GM12874 (cell line): ENCODE data around the gene NSUN7.

Experiments
- TF ChIP-seq, protein P1 (sequence below): IDR thresholded peaks from 2 replicates; pipeline ENCODE4 v1.5.1; 2011; ENCODE audit warnings: low read depth, mild to moderate bottlenecking, control low read depth, low read length, moderate library complexity; ENCODE audit not compliant: insufficient read depth

Gene NSUN7

GRCh38 chr4:40728333-40728732 is 21.4 kb upstream of the NSUN7 start:
- TF ChIP-seq, protein P1, sequence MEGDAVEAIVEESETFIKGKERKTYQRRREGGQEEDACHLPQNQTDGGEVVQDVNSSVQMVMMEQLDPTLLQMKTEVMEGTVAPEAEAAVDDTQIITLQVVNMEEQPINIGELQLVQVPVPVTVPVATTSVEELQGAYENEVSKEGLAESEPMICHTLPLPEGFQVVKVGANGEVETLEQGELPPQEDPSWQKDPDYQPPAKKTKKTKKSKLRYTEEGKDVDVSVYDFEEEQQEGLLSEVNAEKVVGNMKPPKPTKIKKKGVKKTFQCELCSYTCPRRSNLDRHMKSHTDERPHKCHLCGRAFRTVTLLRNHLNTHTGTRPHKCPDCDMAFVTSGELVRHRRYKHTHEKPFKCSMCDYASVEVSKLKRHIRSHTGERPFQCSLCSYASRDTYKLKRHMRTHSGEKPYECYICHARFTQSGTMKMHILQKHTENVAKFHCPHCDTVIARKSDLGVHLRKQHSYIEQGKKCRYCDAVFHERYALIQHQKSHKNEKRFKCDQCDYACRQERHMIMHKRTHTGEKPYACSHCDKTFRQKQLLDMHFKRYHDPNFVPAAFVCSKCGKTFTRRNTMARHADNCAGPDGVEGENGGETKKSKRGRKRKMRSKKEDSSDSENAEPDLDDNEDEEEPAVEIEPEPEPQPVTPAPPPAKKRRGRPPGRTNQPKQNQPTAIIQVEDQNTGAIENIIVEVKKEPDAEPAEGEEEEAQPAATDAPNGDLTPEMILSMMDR: no peak

GRCh38 chr4:40729555-40729954 is 20.2 kb upstream of the NSUN7 start:
- TF ChIP-seq, protein P1: no peak

DNA sequence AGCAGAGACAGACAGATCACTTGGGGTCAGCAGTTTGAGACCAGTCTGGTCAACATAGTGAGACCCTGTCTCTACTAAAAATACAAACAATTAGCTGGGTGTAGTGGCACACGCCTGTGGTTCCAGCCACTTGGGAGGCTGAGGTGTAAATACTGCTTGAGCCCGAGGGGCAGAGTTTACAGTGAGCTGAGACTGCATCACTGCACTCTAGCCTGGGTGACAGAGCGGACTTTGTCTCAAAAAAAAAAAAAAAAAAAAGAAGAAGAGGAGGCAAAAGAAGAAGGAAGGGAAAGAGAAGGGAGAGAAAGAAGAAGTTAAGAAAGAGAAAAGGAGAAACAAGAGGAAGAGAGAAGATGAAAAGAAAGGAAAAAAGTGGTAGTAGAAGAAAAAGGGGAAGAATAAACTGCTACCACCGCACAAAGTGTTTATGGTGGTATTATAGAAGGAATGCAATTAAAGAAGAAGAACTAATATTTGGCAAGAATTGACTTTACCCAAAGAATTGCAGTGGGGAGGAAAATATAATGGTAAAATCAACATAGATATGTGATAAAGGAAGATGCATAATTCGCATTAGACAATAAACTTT is 19.6 kb upstream of the NSUN7 start:
- TF ChIP-seq, protein P1: no peak

- TF ChIP-seq, protein P1: no peak
These were observed 18.4 kb upstream of the NSUN7 start for GRCh38 chr4:40731361-40731760.

DNA sequence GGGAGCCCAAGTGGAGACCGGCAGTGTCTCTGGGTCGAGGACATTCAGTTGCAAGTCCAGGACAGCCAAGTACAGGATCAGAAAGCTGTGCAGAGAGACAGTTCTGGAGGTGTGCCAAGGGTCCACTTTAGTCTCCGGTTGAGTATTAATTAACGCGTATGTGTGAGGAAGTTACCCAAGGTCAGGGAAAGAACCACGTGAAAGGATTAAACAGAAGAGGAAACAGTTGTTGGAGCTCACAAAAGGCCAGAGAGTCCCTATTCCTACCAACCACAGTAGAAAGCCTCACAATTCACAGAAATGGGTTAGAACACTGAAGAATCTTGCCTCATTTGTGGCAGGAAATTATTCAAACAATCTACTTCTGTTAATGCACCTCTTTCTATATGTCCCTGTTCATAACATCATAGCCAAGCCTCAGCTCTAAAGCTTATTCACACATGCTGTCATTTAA is 17.9 kb upstream of the NSUN7 start:
- TF ChIP-seq, protein P1: no peak

DNA sequence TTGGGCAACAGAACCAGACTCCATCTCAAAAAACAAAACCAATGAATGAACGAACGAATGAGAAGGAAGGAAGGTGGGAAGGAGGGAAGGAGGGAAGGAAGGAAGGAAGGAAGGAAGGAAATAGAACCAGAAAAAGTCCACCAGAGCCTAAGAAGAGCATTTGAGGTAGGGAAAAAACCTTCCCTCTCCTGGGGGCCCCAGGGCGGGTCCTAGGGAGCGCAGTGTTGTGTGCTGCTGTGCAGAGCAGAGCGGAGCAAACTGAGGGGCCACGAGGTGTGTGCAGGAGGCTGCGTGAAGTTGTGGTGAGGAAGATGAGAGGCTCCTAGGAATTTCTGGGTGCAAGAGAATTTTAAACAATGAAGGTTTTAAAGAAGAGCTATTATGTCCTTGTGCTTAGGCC is 16.0 kb upstream of the NSUN7 start:
- TF ChIP-seq, protein P1: no peak

GRCh38 chr4:40734497-40734896 is 15.3 kb upstream of the NSUN7 start:
- TF ChIP-seq, protein P1: no peak

GRCh38 chr4:40736910-40737309 is 12.8 kb upstream of the NSUN7 start:
- TF ChIP-seq, protein P1: peak; percentile 37; the same call in 1 of the 2 replicates
